ENCODE data around the gene ANKRD27. TPM values are rescaled to one million over a fixed set of nuclear protein-coding genes. Genes with fewer than 3 reads are reported as not detected.

Gene ANKRD27
- total RNA-seq, 1 experiment from 2014 or later: 48.1 TPM

GRCh38 chr19:32682317-32682716, 7.3 kb upstream of the ANKRD27 start:
- no peak overlapping the region for H3K4me2 ChIP-seq (ENCODE audit: low read depth, low read length, poor library complexity, severe bottlenecking)
- no peaks in the 10 kb centered on the region for H4K20me1 ChIP-seq (ENCODE audit: insufficient read depth, low read depth, low read length)
- no peak overlapping the region for H2AFZ ChIP-seq (ENCODE audit: low read length)
- H3K9ac ChIP-seq (ENCODE audit: low read length): no peak overlapping the region
- H3K4me3 ChIP-seq (ENCODE audit: low read length): no peak overlapping the region
- H3K9me2 ChIP-seq (replicated peaks; ENCODE audit: insufficient read depth, low read length): no peaks in the 10 kb centered on the region
- no peak for DNase-seq
- H3K4me1 ChIP-seq (ENCODE audit: low read length): peaks cover 4% of the 10 kb centered on the region
- H3K9me3 ChIP-seq (ENCODE audit: low read length): no peaks in the 10 kb centered on the region
- H3K79me2 ChIP-seq (ENCODE audit: low read length): no peaks in the 10 kb centered on the region
- no peaks in the 10 kb centered on the region for H3K27me3 ChIP-seq (ENCODE audit: low read length)
- no peak overlapping the region for H3K27ac ChIP-seq (ENCODE audit: low read length)
- H3K36me3 ChIP-seq (ENCODE audit: insufficient read depth, low read length): no peaks in the 10 kb centered on the region

- no peak overlapping the region for H2AFZ ChIP-seq (ENCODE audit: low read length)
- H4K20me1 ChIP-seq (ENCODE audit: insufficient read depth, low read depth, low read length): no peaks in the 10 kb centered on the region
- H3K4me3 ChIP-seq (ENCODE audit: low read length): no peak overlapping the region
- H3K9ac ChIP-seq (ENCODE audit: low read length): no peak overlapping the region
- H3K9me2 ChIP-seq (replicated peaks; ENCODE audit: insufficient read depth, low read length): no peaks in the 10 kb centered on the region
- H3K27me3 ChIP-seq (ENCODE audit: low read length): no peaks in the 10 kb centered on the region
- no peaks in the 10 kb centered on the region for H3K79me2 ChIP-seq (ENCODE audit: low read length)
- no peak overlapping the region for H3K4me2 ChIP-seq (ENCODE audit: low read depth, low read length, poor library complexity, severe bottlenecking)
- no peak overlapping the region for H3K27ac ChIP-seq (ENCODE audit: low read length)
- no peak for DNase-seq
- H3K36me3 ChIP-seq (ENCODE audit: insufficient read depth, low read length): no peaks in the 10 kb centered on the region
- no peaks in the 10 kb centered on the region for H3K4me1 ChIP-seq (ENCODE audit: low read length)
- H3K9me3 ChIP-seq (ENCODE audit: low read length): no peaks in the 10 kb centered on the region
These were observed 6.0 kb upstream of the ANKRD27 start for GRCh38 chr19:32680986-32681385.

GRCh38 chr19:32677657-32678056, 2.7 kb upstream of the ANKRD27 start:
- H3K9ac ChIP-seq (ENCODE audit: low read length): no peak overlapping the region
- H2AFZ ChIP-seq (ENCODE audit: low read length): no peak overlapping the region
- no peak overlapping the region for H3K27ac ChIP-seq (ENCODE audit: low read length)
- no peak overlapping the region for H3K4me3 ChIP-seq (ENCODE audit: low read length)
- no peaks in the 10 kb centered on the region for H3K36me3 ChIP-seq (ENCODE audit: insufficient read depth, low read length)
- no peak for DNase-seq
- no peaks in the 10 kb centered on the region for H3K9me3 ChIP-seq (ENCODE audit: low read length)
- H3K9me2 ChIP-seq (replicated peaks; ENCODE audit: insufficient read depth, low read length): no peaks in the 10 kb centered on the region
- H3K79me2 ChIP-seq (ENCODE audit: low read length): peaks cover 23% of the 10 kb centered on the region
- no peak overlapping the region for H3K4me2 ChIP-seq (ENCODE audit: low read depth, low read length, poor library complexity, severe bottlenecking)
- peaks cover 11% of the 10 kb centered on the region; the same call in 1 of the 2 replicates for H4K20me1 ChIP-seq (ENCODE audit: insufficient read depth, low read depth, low read length)
- peaks cover 20% of the 10 kb centered on the region for H3K4me1 ChIP-seq (ENCODE audit: low read length)
- no peaks in the 10 kb centered on the region for H3K27me3 ChIP-seq (ENCODE audit: low read length)

- no peak overlapping the region for H3K9ac ChIP-seq (ENCODE audit: low read length)
- no peak overlapping the region for H2AFZ ChIP-seq (ENCODE audit: low read length)
- no peak overlapping the region for H3K4me3 ChIP-seq (ENCODE audit: low read length)
- H4K20me1 ChIP-seq (ENCODE audit: insufficient read depth, low read depth, low read length): peaks cover 14% of the 10 kb centered on the region; the same call in 1 of the 2 replicates
- peaks cover 3% of the 10 kb centered on the region for H3K36me3 ChIP-seq (ENCODE audit: insufficient read depth, low read length)
- DNase-seq: no peak
- no peak overlapping the region for H3K27ac ChIP-seq (ENCODE audit: low read length)
- no peaks in the 10 kb centered on the region for H3K27me3 ChIP-seq (ENCODE audit: low read length)
- no peaks in the 10 kb centered on the region for H3K9me3 ChIP-seq (ENCODE audit: low read length)
- peaks cover 30% of the 10 kb centered on the region for H3K79me2 ChIP-seq (ENCODE audit: low read length)
- no peaks in the 10 kb centered on the region for H3K9me2 ChIP-seq (replicated peaks; ENCODE audit: insufficient read depth, low read length)
- H3K4me2 ChIP-seq (ENCODE audit: low read depth, low read length, poor library complexity, severe bottlenecking): no peak overlapping the region
- peaks cover 21% of the 10 kb centered on the region for H3K4me1 ChIP-seq (ENCODE audit: low read length)
These were observed 1.9 kb upstream of the ANKRD27 start for GRCh38 chr19:32676895-32677359.

- Histone ChIP-seq H3K9ac (ENCODE audit: low read length) (no peak overlapping the region), H3K27me3 (ENCODE audit: low read length) (no peaks in the 10 kb centered on the region), H3K4me2 (ENCODE audit: low read depth, low read length, poor library complexity, severe bottlenecking) (peak overlapping the region; percentile 93), H4K20me1 (ENCODE audit: insufficient read depth, low read depth, low read length) (peaks cover 18% of the 10 kb centered on the region; the same call in 1 of the 2 replicates), H3K36me3 (ENCODE audit: insufficient read depth, low read length) (peaks cover 5% of the 10 kb centered on the region), H2AFZ (ENCODE audit: low read length) (no peak overlapping the region), H3K9me2 (replicated peaks; ENCODE audit: insufficient read depth, low read length) (no peaks in the 10 kb centered on the region), H3K4me1 (ENCODE audit: low read length) (peaks cover 21% of the 10 kb centered on the region), H3K9me3 (ENCODE audit: low read length) (no peaks in the 10 kb centered on the region), H3K4me3 (ENCODE audit: low read length) (no peak overlapping the region; the same call in 1 of the 2 replicates), H3K27ac (ENCODE audit: low read length) (no peak overlapping the region), H3K79me2 (ENCODE audit: low read length) (peaks cover 36% of the 10 kb centered on the region)
- DNase-seq: no peak
These were observed 1.4 kb upstream of the ANKRD27 start for GRCh38 chr19:32676186-32676894.

GRCh38 chr19:32675720-32676185, 773 bp upstream of the ANKRD27 start, which contains the start of gene RGS9BP:
RGS9BP (plus strand) TSS chr19:32675848; CDS start chr19:32676264, 416 bp downstream.
- H2AFZ ChIP-seq (ENCODE audit: low read length): peak within 1 kb of the TSS; percentile 87

GRCh38 chr19:32674153-32674930, 638 bp downstream of the ANKRD27 start:
- Histone ChIP-seq H4K20me1 (ENCODE audit: insufficient read depth, low read depth, low read length) (peaks cover 22% of the 10 kb centered on the region; the same call in 1 of the 2 replicates), H2AFZ (ENCODE audit: low read length) (peak overlapping the region; percentile 30; the same call in 1 of the 2 replicates), H3K4me1 (ENCODE audit: low read length) (peaks cover 21% of the 10 kb centered on the region), H3K27ac (ENCODE audit: low read length) (no peak overlapping the region), H3K9me2 (replicated peaks; ENCODE audit: insufficient read depth, low read length) (no peaks in the 10 kb centered on the region), H3K9me3 (ENCODE audit: low read length) (no peaks in the 10 kb centered on the region), H3K79me2 (ENCODE audit: low read length) (peaks cover 56% of the 10 kb centered on the region), H3K36me3 (ENCODE audit: insufficient read depth, low read length) (peaks cover 5% of the 10 kb centered on the region), H3K4me3 (ENCODE audit: low read length) (peak overlapping the region; percentile 95), H3K4me2 (ENCODE audit: low read depth, low read length, poor library complexity, severe bottlenecking) (peak overlapping the region; percentile 72), H3K27me3 (ENCODE audit: low read length) (no peaks in the 10 kb centered on the region), H3K9ac (ENCODE audit: low read length) (peak overlapping the region; percentile 88)
- DNase-seq: peak; percentile 69

More at GRCh38 chr19:32675720-32676185, 773 bp upstream of the ANKRD27 start, which contains the start of gene RGS9BP:
- no peaks in the 10 kb centered on the region for H3K9me3 ChIP-seq (ENCODE audit: low read length)
- H3K4me2 ChIP-seq (ENCODE audit: low read depth, low read length, poor library complexity, severe bottlenecking): peak within 1 kb of the TSS; percentile 93
- peaks cover 18% of the 10 kb centered on the region; the same call in 1 of the 2 replicates for H4K20me1 ChIP-seq (ENCODE audit: insufficient read depth, low read depth, low read length)
- peak; percentile 82 for DNase-seq
- H3K9ac ChIP-seq (ENCODE audit: low read length): peak within 1 kb of the TSS; percentile 88
- H3K79me2 ChIP-seq (ENCODE audit: low read length): peaks cover 42% of the 10 kb centered on the region
- H3K27me3 ChIP-seq (ENCODE audit: low read length): no peaks in the 10 kb centered on the region
- peaks cover 5% of the 10 kb centered on the region for H3K36me3 ChIP-seq (ENCODE audit: insufficient read depth, low read length)
- no peaks in the 10 kb centered on the region for H3K9me2 ChIP-seq (replicated peaks; ENCODE audit: insufficient read depth, low read length)
- H3K4me1 ChIP-seq (ENCODE audit: low read length): peaks cover 21% of the 10 kb centered on the region
- H3K27ac ChIP-seq (ENCODE audit: low read length): no peak within 1 kb of the TSS
- H3K4me3 ChIP-seq (ENCODE audit: low read length): peak within 1 kb of the TSS; percentile 95

GRCh38 chr19:32673573-32673972, 1.4 kb downstream of the ANKRD27 start:
- Histone ChIP-seq H3K27ac (ENCODE audit: low read length) (no peak overlapping the region), H3K4me2 (ENCODE audit: low read depth, low read length, poor library complexity, severe bottlenecking) (peak overlapping the region; percentile 72), H4K20me1 (ENCODE audit: insufficient read depth, low read depth, low read length) (peaks cover 29% of the 10 kb centered on the region; the same call in 1 of the 2 replicates), H3K9ac (ENCODE audit: low read length) (peak overlapping the region; percentile 88), H3K36me3 (ENCODE audit: insufficient read depth, low read length) (peaks cover 5% of the 10 kb centered on the region), H2AFZ (ENCODE audit: low read length) (no peak overlapping the region), H3K4me1 (ENCODE audit: low read length) (peaks cover 21% of the 10 kb centered on the region), H3K27me3 (ENCODE audit: low read length) (no peaks in the 10 kb centered on the region), H3K79me2 (ENCODE audit: low read length) (peaks cover 64% of the 10 kb centered on the region), H3K4me3 (ENCODE audit: low read length) (peak overlapping the region; percentile 95), H3K9me2 (replicated peaks; ENCODE audit: insufficient read depth, low read length) (no peaks in the 10 kb centered on the region), H3K9me3 (ENCODE audit: low read length) (no peaks in the 10 kb centered on the region)
- no peak for DNase-seq

Measured in Karpas-422 (cell line).